H1 (cell line): ENCODE data around the gene MAGI2.

ENCODE experiments used
- CHD1 ChIP-seq: IDR thresholded peaks from 2 replicates; pipeline ENCODE4 v1.6.1; 2012; ENCODE audit warnings: low read depth, low read length, improper control_type of control experiment
- FOSL1 ChIP-seq: IDR thresholded peaks from 2 replicates; pipeline ENCODE4 v1.6.1; 2011; ENCODE audit warnings: mild to moderate bottlenecking, low read depth, low read length, moderate library complexity; ENCODE audit not compliant: insufficient read depth
- RAD21 ChIP-seq, 2 experiments: IDR thresholded peaks in 1 of 2; conservative IDR thresholded peaks in 1 of 2; 2 replicates each; pipeline ENCODE4 v1.6.1; 2011; ENCODE audit warnings: low read depth in 2 of 2, low read length in 2 of 2, improper control_type of control experiment in 1 of 2, inconsistent platforms in 1 of 2, mild to moderate bottlenecking in 1 of 2, moderate library complexity in 1 of 2
- YY1 ChIP-seq: IDR thresholded peaks from 2 replicates; pipeline ENCODE4 v1.6.1; 2011; ENCODE audit warnings: low read depth, mild to moderate bottlenecking, low read length
- ZNF274 ChIP-seq: IDR thresholded peaks from 2 replicates; pipeline ENCODE4 v1.7.0; 2012; ENCODE audit warnings: low read length, borderline replicate concordance; ENCODE audit errors: extremely low read depth
- TF ChIP-seq, protein P1 (sequence below), 3 experiments: IDR thresholded peaks; 1 replicate in 2 of 3; 2 replicates in 1 of 3; pipeline versions ENCODE4 v1.5.1 to v1.6.1; 2011; ENCODE audit warnings: low read length in 3 of 3, mild to moderate bottlenecking in 3 of 3, inconsistent platforms in 2 of 3, low read depth in 1 of 3, moderate library complexity in 1 of 3; ENCODE audit not compliant: insufficient read depth in 1 of 3; ENCODE audit errors: control extremely low read depth in 1 of 3

GRCh38 chr7:78175330-78176100, 1278.0 kb downstream of the MAGI2 start:
- TF ChIP-seq, protein P1, sequence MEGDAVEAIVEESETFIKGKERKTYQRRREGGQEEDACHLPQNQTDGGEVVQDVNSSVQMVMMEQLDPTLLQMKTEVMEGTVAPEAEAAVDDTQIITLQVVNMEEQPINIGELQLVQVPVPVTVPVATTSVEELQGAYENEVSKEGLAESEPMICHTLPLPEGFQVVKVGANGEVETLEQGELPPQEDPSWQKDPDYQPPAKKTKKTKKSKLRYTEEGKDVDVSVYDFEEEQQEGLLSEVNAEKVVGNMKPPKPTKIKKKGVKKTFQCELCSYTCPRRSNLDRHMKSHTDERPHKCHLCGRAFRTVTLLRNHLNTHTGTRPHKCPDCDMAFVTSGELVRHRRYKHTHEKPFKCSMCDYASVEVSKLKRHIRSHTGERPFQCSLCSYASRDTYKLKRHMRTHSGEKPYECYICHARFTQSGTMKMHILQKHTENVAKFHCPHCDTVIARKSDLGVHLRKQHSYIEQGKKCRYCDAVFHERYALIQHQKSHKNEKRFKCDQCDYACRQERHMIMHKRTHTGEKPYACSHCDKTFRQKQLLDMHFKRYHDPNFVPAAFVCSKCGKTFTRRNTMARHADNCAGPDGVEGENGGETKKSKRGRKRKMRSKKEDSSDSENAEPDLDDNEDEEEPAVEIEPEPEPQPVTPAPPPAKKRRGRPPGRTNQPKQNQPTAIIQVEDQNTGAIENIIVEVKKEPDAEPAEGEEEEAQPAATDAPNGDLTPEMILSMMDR (IDR thresholded peaks at IDR 0.05; ENCODE audit: control extremely low read depth in 1 of 3, insufficient read depth in 1 of 3, low read depth in 1 of 3, low read length in 3 of 3) = no peak
- TF ChIP-seq CHD1 = no peak
- TF ChIP-seq ZNF274 = no peak
- TF ChIP-seq YY1 = no peak
- no peak for TF ChIP-seq FOSL1
- TF ChIP-seq RAD21 (IDR thresholded peaks at IDR 0.05 in 1 of 2, conservative IDR thresholded peaks at IDR 0.05 in 1 of 2; ENCODE audit: low read depth in 2 of 2, low read length in 2 of 2) = no peak
